ENCODE data around the gene TRIM44. TPM values are rescaled to one million over a fixed set of nuclear protein-coding genes. Genes with fewer than 3 reads are reported as not detected.

TRIM44 gene
- total RNA-seq, 2 experiments from 2014 or later, result 40.9 to 41.1 TPM

DNA sequence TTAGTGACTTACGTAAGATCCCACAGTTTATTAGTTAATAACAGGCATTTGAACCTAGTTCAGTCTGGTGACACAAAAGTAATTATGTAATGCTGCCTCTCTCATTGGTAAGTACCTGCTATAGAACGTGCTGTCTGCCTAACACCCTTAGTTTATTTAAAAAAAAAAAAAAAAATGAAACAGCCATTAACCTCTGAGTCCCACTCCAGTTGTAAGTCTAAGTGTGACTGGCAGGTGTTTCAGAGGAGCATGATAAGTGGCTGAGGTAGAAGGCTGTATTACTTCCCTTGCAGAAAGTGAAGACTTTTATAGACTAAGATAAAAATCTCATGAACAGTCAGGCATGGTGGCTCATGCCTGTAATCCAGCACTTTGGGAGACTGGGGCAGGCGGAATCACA lies 140.5 kb downstream of the TRIM44 start:
- Mint-ChIP-seq H3K27ac (no peak overlapping the region), H3K4me3 (no peak overlapping the region), H3K36me3 (peaks cover 8% of the 10 kb centered on the region), H3K4me1 (peaks cover 13% of the 10 kb centered on the region), H3K9me3 (peaks cover 2% of the 10 kb centered on the region), H3K27me3 (no peaks in the 10 kb centered on the region)
- no peak for DNase-seq

DNA sequence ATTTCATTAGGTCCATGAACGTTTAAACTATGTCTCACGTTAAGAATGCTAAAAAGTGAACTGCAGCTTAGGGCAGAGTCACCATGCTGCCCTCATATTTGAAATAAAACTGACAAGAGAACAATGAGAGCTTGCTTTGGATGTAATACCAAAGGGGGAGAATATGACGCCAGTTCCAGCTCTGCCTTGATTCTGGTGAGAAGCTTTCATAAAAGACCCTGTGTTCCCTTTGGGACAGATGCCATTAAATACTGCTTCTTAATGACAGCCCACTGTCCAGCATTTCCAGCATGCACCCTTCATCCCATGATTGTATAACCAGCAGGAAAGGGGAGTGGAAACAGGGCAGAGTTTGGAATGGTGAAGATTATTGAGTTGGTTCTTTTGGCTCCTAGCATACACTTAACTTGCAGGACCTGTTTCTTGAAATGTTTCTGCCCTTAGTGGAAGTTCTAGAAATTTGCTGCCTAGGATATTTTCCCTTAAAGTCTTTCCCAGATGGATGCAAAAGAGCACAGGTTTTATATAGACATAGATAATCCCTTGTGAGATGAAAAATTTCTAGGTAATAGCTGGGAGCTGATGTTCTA lies 142.0 kb downstream of the TRIM44 start:
- no peak for DNase-seq
- Mint-ChIP-seq H3K27me3 (no peaks in the 10 kb centered on the region), H3K9me3 (peaks cover 2% of the 10 kb centered on the region), H3K27ac (no peak overlapping the region), H3K4me3 (no peak overlapping the region), H3K4me1 (peaks cover 15% of the 10 kb centered on the region), H3K36me3 (peaks cover 8% of the 10 kb centered on the region)

DNA sequence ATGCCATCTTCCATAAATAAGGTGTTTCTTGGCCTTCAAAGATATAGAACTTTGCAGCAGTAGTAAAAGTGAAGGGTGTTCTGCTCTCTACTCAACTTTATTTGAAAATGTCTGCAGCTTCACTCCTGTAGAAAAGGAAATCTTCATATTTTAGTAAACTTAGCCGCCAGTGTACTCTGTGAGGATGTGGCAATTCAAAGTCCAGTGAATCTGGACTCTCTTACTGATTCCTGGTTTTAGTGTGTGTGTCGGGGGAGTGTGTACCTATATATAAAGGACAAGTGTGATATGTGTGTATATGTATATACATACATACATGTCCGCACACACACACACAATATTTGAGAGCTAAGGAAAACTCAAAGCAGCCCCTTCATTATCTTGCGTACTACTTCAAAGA lies 147.0 kb downstream of the TRIM44 start:
- Mint-ChIP-seq H3K36me3 (peaks cover 11% of the 10 kb centered on the region), H3K4me1 (peaks cover 2% of the 10 kb centered on the region), H3K4me3 (no peak overlapping the region), H3K27ac (no peak overlapping the region), H3K27me3 (no peaks in the 10 kb centered on the region), H3K9me3 (no peaks in the 10 kb centered on the region)
- DNase-seq, result no peak

DNA sequence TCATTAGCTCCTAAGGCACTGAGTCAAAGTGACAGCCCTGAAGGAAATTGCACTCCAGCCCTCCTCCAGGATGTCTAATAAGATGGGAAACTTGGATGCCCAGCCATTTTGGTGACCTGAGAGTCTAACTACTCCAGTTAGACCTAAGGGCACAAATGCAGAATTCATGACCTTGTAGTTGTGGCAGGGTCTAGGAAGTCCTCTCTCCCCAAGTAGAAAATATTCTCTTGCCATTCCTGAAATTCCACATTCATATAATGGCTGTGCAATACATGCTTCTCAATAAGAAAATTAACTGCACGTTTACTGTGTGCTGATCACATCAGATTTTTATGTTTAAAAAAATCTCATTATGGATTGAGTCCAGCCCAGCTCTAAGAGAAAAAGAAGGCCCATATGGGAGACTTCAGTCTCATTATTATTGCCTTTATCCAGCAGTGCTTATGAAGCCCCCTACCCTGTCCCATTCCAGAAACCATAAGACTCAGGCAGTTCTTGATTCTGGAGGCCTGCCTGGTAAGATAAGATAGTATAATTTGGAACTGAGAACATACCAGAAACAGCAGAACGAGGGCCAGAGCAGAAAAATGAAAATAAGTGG lies 147.6 kb downstream of the TRIM44 start:
- no peaks in the 10 kb centered on the region for H3K9me3 Mint-ChIP-seq
- H3K4me1 Mint-ChIP-seq, result peaks cover 2% of the 10 kb centered on the region

DNA sequence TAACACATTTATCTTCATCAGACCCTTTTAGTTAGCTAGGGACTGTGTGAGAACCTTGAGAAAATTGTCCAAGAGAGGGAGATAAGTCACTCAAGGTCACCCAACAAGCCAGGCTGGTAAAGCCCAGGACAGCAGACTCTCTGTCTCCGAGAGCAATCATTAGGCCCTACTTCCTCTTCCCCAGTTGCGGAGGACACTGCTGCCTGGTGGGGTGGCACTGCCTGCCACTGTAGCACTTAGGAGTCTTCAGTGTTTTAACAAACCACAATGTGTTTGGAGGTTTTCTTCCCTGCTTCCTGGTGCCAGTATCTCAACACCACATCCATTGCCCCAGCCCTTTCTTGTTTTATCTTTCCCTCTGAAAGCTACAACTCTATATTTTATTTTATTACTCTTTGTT lies 149.2 kb downstream of the TRIM44 start:
- H3K9me3 Mint-ChIP-seq, result no peaks in the 10 kb centered on the region
- no peak overlapping the region for H3K4me3 Mint-ChIP-seq
- no peaks in the 10 kb centered on the region for H3K27me3 Mint-ChIP-seq
- peaks cover 2% of the 10 kb centered on the region for H3K4me1 Mint-ChIP-seq
- H3K36me3 Mint-ChIP-seq, result peaks cover 28% of the 10 kb centered on the region
- no peak overlapping the region for H3K27ac Mint-ChIP-seq
- DNase-seq, result no peak

More for the DNA sequence above, 147.6 kb downstream of the TRIM44 start:
- DNase-seq, result no peak
- H3K36me3 Mint-ChIP-seq, result peaks cover 14% of the 10 kb centered on the region
- H3K27me3 Mint-ChIP-seq, result no peaks in the 10 kb centered on the region
- no peak overlapping the region for H3K4me3 Mint-ChIP-seq
- H3K27ac Mint-ChIP-seq, result no peak overlapping the region

DNA sequence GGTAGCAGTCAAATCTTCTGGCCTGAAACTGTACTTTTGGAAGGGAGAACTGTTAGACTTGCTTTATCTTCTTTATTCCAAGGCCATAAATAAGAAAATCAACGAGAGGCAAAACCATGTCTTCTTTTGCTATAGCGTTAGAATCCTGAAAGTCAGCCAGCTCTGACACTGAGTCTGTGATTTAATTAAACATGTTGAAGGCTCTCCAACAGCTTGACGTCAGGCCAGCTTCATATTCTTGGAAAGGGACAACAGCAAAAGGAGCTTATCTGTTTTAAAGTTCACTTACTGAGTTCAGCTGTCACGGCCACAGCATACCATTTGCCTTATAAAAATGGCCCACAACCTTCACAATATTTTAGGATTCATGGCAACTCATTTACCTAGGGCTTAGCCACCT lies 150.3 kb downstream of the TRIM44 start:
- peaks cover 6% of the 10 kb centered on the region for H3K9me3 Mint-ChIP-seq
- H3K4me1 Mint-ChIP-seq, result peaks cover 2% of the 10 kb centered on the region
- no peaks in the 10 kb centered on the region for H3K27me3 Mint-ChIP-seq
- H3K27ac Mint-ChIP-seq, result no peak overlapping the region
- H3K4me3 Mint-ChIP-seq, result no peak overlapping the region
- peaks cover 38% of the 10 kb centered on the region for H3K36me3 Mint-ChIP-seq
- no peak for DNase-seq

DNA sequence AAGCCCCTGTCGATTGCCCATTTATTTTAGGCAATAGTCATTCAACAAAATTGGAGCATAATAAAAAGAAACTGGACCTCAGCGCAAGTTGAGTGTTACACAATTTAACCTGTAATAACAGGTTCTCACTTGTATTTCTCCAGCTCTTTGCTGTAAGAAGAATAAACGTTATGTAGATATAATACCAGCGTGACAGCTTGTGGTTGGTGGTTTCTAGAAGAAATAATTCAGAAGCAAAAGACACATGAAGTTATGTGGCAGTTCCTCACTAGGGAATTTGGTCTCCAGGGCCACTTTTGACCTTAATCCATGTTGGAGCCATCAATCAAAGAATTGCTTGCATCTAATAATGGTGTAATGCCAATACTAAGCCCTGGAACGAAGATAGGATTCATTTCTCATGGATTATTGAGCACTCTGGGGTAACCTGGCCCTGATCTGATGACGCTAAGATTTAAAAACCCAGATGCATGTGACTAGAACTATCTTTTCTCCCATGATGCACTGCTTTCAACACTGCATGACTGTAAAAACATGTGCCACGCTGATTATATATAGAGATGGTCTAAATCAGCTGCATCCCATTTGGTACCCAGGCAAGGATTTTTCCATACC lies 151.6 kb downstream of the TRIM44 start:
- H3K27ac Mint-ChIP-seq, result no peak overlapping the region
- no peak overlapping the region for H3K4me3 Mint-ChIP-seq
- peaks cover 39% of the 10 kb centered on the region for H3K36me3 Mint-ChIP-seq
- H3K4me1 Mint-ChIP-seq, result no peaks in the 10 kb centered on the region
- H3K9me3 Mint-ChIP-seq, result peaks cover 7% of the 10 kb centered on the region
- no peaks in the 10 kb centered on the region for H3K27me3 Mint-ChIP-seq
- no peak for DNase-seq

DNA sequence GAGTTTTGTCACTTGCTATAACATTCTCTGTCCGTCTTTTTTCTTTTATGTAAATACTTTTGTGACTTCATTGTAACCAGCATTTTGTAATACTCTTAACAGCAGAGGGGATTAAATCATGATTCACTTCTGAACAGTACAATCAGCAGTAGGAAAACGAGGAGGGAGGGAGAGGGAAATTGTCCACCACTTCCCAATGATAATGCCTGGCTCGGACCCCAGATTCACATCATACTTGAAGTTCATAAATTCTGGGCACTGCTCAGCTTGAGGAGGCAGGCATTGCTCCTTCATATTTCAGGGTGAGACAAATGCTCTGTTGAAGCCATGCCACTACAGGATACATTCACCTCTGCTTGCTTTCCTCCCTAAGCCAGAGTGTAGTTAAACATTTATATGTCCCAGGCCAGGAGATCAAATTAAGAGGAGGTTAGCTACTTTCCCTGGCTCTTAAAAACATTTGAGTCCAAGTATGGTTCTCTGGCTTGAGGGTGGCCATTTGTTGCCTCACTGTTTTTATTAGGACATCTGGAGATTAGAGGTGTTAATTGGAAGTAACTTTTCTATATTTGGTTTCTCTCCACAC lies 152.2 kb downstream of the TRIM44 start:
- Mint-ChIP-seq H3K4me1 (no peaks in the 10 kb centered on the region), H3K27me3 (no peaks in the 10 kb centered on the region), H3K36me3 (peaks cover 34% of the 10 kb centered on the region), H3K4me3 (no peak overlapping the region), H3K27ac (no peak overlapping the region), H3K9me3 (peaks cover 7% of the 10 kb centered on the region)
- no peak for DNase-seq

DNA sequence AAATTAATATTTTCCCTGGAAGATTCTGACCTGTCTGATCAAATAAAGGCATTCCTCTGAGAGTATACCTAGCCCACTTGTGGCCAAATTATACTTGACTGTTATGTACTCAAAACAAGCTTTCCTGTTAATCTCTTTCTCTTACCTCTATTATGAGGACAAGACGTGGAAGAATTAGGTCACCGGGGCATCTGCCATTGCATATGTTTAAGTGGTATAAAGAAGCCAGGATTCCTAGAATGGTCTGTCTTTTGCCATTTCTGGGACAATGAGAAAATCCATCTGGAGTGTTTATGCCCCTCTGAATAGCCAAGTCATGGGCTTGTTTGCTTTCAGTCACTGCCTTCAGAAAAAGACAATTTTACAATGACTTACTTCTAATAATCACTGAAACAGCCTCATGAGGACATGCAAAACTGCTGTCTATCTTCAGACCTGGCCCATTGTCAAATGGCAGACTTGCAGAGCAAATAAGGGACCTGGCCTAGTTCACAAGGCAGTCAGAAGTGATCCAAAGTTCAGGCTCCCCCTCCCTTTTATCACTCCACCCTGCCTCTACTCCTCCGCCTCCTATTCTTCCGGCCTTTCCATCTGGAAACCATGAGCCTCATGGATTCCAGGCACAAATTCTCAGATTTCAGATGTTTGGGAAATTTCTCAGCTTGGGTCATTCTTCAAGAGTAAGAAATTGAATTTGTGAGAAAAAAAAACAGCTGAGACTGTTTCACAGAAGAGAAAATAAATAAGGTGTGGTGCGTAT lies 153.2 kb downstream of the TRIM44 start:
- no peaks in the 10 kb centered on the region for H3K27me3 Mint-ChIP-seq
- H3K9me3 Mint-ChIP-seq, result peaks cover 7% of the 10 kb centered on the region
- no peaks in the 10 kb centered on the region for H3K4me1 Mint-ChIP-seq
- H3K27ac Mint-ChIP-seq, result no peak overlapping the region
- H3K36me3 Mint-ChIP-seq, result peaks cover 34% of the 10 kb centered on the region
- no peak for DNase-seq
- H3K4me3 Mint-ChIP-seq, result no peak overlapping the region

DNA sequence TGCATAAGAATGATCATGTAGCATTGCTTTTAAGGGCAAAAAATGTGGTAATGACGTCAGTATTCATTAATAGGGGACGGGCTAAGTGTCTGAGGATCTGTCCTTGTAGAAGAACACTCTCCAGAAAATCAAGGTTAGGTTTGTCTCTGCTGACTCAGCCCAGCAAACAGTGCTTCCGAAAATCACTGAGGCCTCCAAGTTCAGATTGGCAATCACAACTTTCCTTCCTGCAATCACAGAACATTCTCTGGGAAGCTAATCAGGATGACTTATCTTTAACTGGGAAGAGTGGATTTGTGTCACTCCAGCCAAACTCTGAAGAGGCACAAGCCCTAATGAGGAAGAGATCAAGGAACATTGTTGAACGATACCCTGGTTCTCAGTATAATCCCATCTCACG lies 158.0 kb downstream of the TRIM44 start:
- Mint-ChIP-seq H3K27me3 (no peaks in the 10 kb centered on the region), H3K4me3 (no peak overlapping the region), H3K27ac (no peak overlapping the region), H3K36me3 (peaks cover 20% of the 10 kb centered on the region), H3K9me3 (peaks cover 7% of the 10 kb centered on the region), H3K4me1 (peaks cover 9% of the 10 kb centered on the region)
- DNase-seq, result no peak

DNA sequence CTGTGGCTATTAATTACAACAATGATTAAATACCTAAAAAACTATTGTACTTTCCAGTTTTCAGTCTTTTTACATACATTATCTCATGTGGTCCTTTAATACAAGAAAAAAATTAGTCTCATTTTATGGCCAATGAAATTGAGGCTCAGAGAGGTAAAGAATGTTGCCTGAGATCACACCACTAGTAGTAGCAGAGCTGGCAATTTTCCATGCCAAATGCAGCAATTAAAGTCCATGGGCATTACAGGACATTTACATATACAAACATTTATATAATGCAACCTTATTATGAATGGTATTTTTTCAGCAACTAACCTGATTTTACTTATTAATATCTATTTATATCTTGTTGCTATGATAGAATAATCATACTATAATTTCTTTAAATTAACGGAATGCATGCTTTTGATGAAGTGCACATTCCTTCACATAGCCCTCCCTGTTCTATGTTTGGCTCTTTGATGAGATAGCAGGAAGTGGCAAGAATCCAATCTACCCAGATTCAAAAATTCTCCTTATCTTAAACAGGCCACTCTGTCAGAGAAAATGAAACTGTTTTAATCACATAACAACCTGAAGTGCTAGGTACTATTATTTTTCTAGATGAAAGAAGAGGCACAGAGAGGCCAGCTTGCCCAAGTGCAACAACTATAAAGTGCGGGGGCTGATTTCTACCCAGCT lies 160.4 kb downstream of the TRIM44 start:
- no peaks in the 10 kb centered on the region for H3K36me3 Mint-ChIP-seq
- H3K27ac Mint-ChIP-seq, result no peak overlapping the region
- no peaks in the 10 kb centered on the region for H3K9me3 Mint-ChIP-seq
- H3K4me1 Mint-ChIP-seq, result peaks cover 9% of the 10 kb centered on the region
- H3K27me3 Mint-ChIP-seq, result no peaks in the 10 kb centered on the region
- H3K4me3 Mint-ChIP-seq, result no peak overlapping the region
- DNase-seq, result no peak

DNA sequence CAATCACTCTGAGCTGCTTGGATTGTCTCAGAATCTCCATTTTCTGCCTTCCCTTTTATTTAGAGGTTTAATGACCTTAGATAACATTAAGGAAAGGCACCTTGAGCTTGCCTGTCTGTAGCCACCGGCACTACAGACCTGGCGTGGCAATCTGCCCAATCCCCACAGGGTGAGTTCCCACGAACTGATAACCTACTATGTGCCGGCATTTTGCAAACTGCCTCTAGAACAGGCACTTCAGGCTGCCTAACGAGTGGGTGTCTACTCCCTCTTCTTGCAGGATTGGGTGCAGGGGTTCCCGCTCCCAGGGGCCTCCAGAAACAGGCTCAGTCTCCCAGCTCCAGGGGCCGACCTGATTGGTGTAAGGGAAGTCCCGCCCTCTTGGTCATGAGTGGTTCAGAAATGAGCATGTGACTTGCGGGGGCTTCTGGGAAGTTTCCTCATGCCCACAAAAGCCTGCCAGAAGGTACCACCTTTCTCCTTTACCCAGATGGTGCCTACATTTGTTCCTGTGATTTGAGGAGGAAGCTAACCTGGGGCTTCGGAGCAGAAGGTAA lies 161.2 kb downstream of the TRIM44 start:
- Mint-ChIP-seq H3K9me3 (no peaks in the 10 kb centered on the region), H3K27ac (no peak overlapping the region), H3K27me3 (no peaks in the 10 kb centered on the region), H3K4me3 (no peak overlapping the region), H3K4me1 (peaks cover 9% of the 10 kb centered on the region), H3K36me3 (no peaks in the 10 kb centered on the region)
- DNase-seq, result no peak

DNA sequence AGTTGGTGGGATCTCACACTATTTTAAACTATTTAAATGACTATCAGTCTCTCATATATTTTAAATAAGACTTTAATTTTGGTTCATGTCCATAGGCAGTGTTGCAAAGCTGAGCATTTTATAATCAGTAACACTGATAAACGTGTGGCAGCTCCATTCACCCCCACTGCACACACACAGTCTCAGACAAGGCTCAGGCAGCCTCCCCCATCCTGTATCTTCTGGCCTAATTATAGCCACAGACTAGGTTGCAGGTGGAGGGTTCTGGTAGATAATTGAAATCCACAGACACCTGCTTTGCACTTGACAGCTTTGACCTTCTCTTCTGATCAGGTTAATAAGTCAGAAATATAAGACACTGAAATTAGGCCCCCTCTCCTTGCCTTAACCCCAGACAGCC lies 162.8 kb downstream of the TRIM44 start:
- no peak overlapping the region for H3K4me3 Mint-ChIP-seq
- no peaks in the 10 kb centered on the region for H3K27me3 Mint-ChIP-seq
- H3K36me3 Mint-ChIP-seq, result no peaks in the 10 kb centered on the region
- no peak overlapping the region for H3K27ac Mint-ChIP-seq
- no peak for DNase-seq
- H3K4me1 Mint-ChIP-seq, result peaks cover 9% of the 10 kb centered on the region
- H3K9me3 Mint-ChIP-seq, result no peaks in the 10 kb centered on the region

DNA sequence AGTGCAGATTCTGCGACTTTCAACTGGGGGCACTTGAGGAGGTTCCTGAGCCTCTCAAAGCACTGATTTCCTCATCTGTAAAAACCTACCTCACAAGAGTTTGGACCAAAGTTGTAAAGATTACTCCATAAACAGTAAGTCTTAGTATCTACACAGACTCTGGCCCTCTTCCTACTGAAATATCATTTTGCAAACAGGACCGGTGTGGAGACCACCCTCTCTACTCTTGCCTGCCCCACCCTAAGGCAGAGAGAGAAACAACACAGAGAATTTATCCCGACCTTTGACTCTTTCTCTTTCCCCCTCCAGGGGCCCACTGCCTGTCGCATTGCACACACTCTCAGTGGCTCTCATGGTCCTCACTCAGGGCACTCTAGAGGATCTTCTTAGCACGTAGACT lies 163.4 kb downstream of the TRIM44 start:
- no peaks in the 10 kb centered on the region for H3K9me3 Mint-ChIP-seq
- H3K36me3 Mint-ChIP-seq, result no peaks in the 10 kb centered on the region
- peaks cover 9% of the 10 kb centered on the region for H3K4me1 Mint-ChIP-seq
- no peaks in the 10 kb centered on the region for H3K27me3 Mint-ChIP-seq
- no peak overlapping the region for H3K4me3 Mint-ChIP-seq
- no peak overlapping the region for H3K27ac Mint-ChIP-seq
- no peak for DNase-seq
